Central memory CD8-positive, alpha-beta T cell (primary cell): ENCODE results near the gene OPTN.
"Not testable (repeated sequence)": the region's sequence is repeated elsewhere in the genome, so short reads cannot be mapped to it uniquely, and the experiment has no call there.

Experiments used
- ATAC-seq: fragments of 150-1000 bp; cut with Tn5 transposase; replicated peaks from 2 replicates; pipeline ENCODE4 v1.10.0; 2022; ENCODE audit warnings: mild to moderate bottlenecking, moderate FRiP score, moderate number of reproducible peaks; ENCODE audit not compliant: poor library complexity, severe bottlenecking; ENCODE audit errors: extremely low read depth
- DNase-seq, 2 donors: peaks; one replicate each; pipeline ENCODE4 v3.0.0; 2021; ENCODE audit warnings: low spot score in 2 of 2
- H3K27ac Mint-ChIP-seq: one replicate; pipeline ENCODE4 v1.8.0; 2022; ENCODE audit warnings: low read depth, mild to moderate bottlenecking, moderate library complexity, mixed read lengths
- H3K27me3 Mint-ChIP-seq: one replicate; pipeline ENCODE4 v1.8.0; 2022; ENCODE audit warnings: mixed read lengths
- H3K36me3 Mint-ChIP-seq: one replicate; pipeline ENCODE4 v1.8.0; 2022; ENCODE audit warnings: mild to moderate bottlenecking, moderate library complexity, mixed read lengths; ENCODE audit not compliant: insufficient read depth
- H3K4me1 Mint-ChIP-seq: one replicate; pipeline ENCODE4 v1.8.0; 2022; ENCODE audit warnings: mixed read lengths
- H3K4me3 Mint-ChIP-seq: one replicate; pipeline ENCODE4 v1.8.0; 2022; ENCODE audit warnings: mild to moderate bottlenecking, moderate library complexity, mixed read lengths
- H3K9me3 Mint-ChIP-seq: one replicate; pipeline ENCODE4 v1.8.0; 2022; ENCODE audit warnings: mixed read lengths

OPTN gene

GRCh38 chr10:13147161-13147560 lies 47.2 kb downstream of the OPTN start:
- Mint-ChIP-seq H3K27me3 (no peaks in the 10 kb centered on the region), H3K9me3 (peaks cover 20% of the 10 kb centered on the region)

GRCh38 chr10:13152296-13152695 lies 52.3 kb downstream of the OPTN start:
- H3K27me3 Mint-ChIP-seq, result no peaks in the 10 kb centered on the region
- ATAC-seq (no peak), DNase-seq (no peak)
- no peaks in the 10 kb centered on the region for H3K36me3 Mint-ChIP-seq
- no peak overlapping the region for H3K27ac Mint-ChIP-seq
- H3K9me3 Mint-ChIP-seq, result peaks cover 6% of the 10 kb centered on the region
- no peaks in the 10 kb centered on the region for H3K4me1 Mint-ChIP-seq
- H3K4me3 Mint-ChIP-seq, result no peak overlapping the region

More at GRCh38 chr10:13147161-13147560, 47.2 kb downstream of the OPTN start:
- DNase-seq (no peak), ATAC-seq (no peak)
- Mint-ChIP-seq H3K36me3 (peaks cover 4% of the 10 kb centered on the region), H3K4me3 (no peak overlapping the region), H3K27ac (no peak overlapping the region), H3K4me1 (no peaks in the 10 kb centered on the region)

GRCh38 chr10:13155860-13156259 lies 55.9 kb downstream of the OPTN start:
- ATAC-seq, H3K36me3 Mint-ChIP-seq, H3K27me3 Mint-ChIP-seq: not testable (repeated sequence)

GRCh38 chr10:13158401-13158800 lies 58.4 kb downstream of the OPTN start:
- no peak for DNase-seq
- peaks cover 7% of the 10 kb centered on the region for H3K36me3 Mint-ChIP-seq
- peak overlapping the region; percentile 66 for H3K4me3 Mint-ChIP-seq
- H3K27ac Mint-ChIP-seq, result peak overlapping the region; percentile 70
- ATAC-seq, result no peak
- peaks cover 27% of the 10 kb centered on the region for H3K4me1 Mint-ChIP-seq
- no peaks in the 10 kb centered on the region for H3K27me3 Mint-ChIP-seq
- H3K9me3 Mint-ChIP-seq, result peaks cover 6% of the 10 kb centered on the region

More at GRCh38 chr10:13155860-13156259, 55.9 kb downstream of the OPTN start:
- H3K9me3 Mint-ChIP-seq, DNase-seq, H3K4me3 Mint-ChIP-seq, H3K27ac Mint-ChIP-seq: not testable (repeated sequence)
- peaks cover 11% of the 10 kb centered on the region for H3K4me1 Mint-ChIP-seq

GRCh38 chr10:13160934-13161856 lies 61.2 kb downstream of the OPTN start, which contains the start of gene MCM10:
MCM10 (plus strand) TSS chr10:13161558; CDS start chr10:13164203, 2,645 bp downstream.
- peak; percentile 95 to 96 for DNase-seq
- Mint-ChIP-seq H3K27ac (peak within 1 kb of the TSS; percentile 89), H3K27me3 (no peaks in the 10 kb centered on the region), H3K4me3 (peak within 1 kb of the TSS; percentile 87), H3K4me1 (peaks cover 27% of the 10 kb centered on the region), H3K36me3 (peaks cover 7% of the 10 kb centered on the region), H3K9me3 (no peaks in the 10 kb centered on the region)
- peak; percentile 100 for ATAC-seq

- H3K4me3 Mint-ChIP-seq, result peak overlapping the region; percentile 87
- H3K27ac Mint-ChIP-seq, result peak overlapping the region; percentile 89
- no peaks in the 10 kb centered on the region for H3K27me3 Mint-ChIP-seq
- peaks cover 7% of the 10 kb centered on the region for H3K36me3 Mint-ChIP-seq
- ATAC-seq (no peak), DNase-seq (no peak)
- H3K4me1 Mint-ChIP-seq, result peaks cover 27% of the 10 kb centered on the region
- H3K9me3 Mint-ChIP-seq, result no peaks in the 10 kb centered on the region
Observed at GRCh38 chr10:13161857-13162271, 61.9 kb downstream of the OPTN start.

GRCh38 chr10:13163859-13164258 lies 63.9 kb downstream of the OPTN start:
- Mint-ChIP-seq H3K36me3 (peaks cover 5% of the 10 kb centered on the region), H3K9me3 (no peaks in the 10 kb centered on the region), H3K27me3 (no peaks in the 10 kb centered on the region), H3K4me1 (peaks cover 27% of the 10 kb centered on the region), H3K4me3 (no peak overlapping the region), H3K27ac (no peak overlapping the region)
- DNase-seq, result no peak
- no peak for ATAC-seq

- Mint-ChIP-seq H3K27ac (no peak overlapping the region), H3K27me3 (no peaks in the 10 kb centered on the region), H3K4me3 (no peak overlapping the region), H3K36me3 (peaks cover 5% of the 10 kb centered on the region), H3K9me3 (no peaks in the 10 kb centered on the region), H3K4me1 (peaks cover 22% of the 10 kb centered on the region)
- ATAC-seq, result no peak
- DNase-seq, result no peak
Observed at GRCh38 chr10:13165177-13165576, 65.2 kb downstream of the OPTN start.

- no peak overlapping the region for H3K27ac Mint-ChIP-seq
Observed at GRCh38 chr10:13167568-13167967, 67.6 kb downstream of the OPTN start.

GRCh38 chr10:13168781-13169180 lies 68.8 kb downstream of the OPTN start:
- H3K9me3 Mint-ChIP-seq, result no peaks in the 10 kb centered on the region
- no peak overlapping the region for H3K27ac Mint-ChIP-seq
- no peaks in the 10 kb centered on the region for H3K27me3 Mint-ChIP-seq
- peaks cover under 1% of the 10 kb centered on the region for H3K36me3 Mint-ChIP-seq
- ATAC-seq (no peak), DNase-seq (no peak)
- no peaks in the 10 kb centered on the region for H3K4me1 Mint-ChIP-seq
- no peak overlapping the region for H3K4me3 Mint-ChIP-seq

More at GRCh38 chr10:13167568-13167967, 67.6 kb downstream of the OPTN start:
- no peaks in the 10 kb centered on the region for H3K27me3 Mint-ChIP-seq
- H3K9me3 Mint-ChIP-seq, result no peaks in the 10 kb centered on the region
- no peak for ATAC-seq
- no peak for DNase-seq
- H3K4me1 Mint-ChIP-seq, result no peaks in the 10 kb centered on the region
- no peaks in the 10 kb centered on the region for H3K36me3 Mint-ChIP-seq
- no peak overlapping the region for H3K4me3 Mint-ChIP-seq

- no peak for DNase-seq
- no peak overlapping the region for H3K4me3 Mint-ChIP-seq
- H3K27me3 Mint-ChIP-seq, result no peaks in the 10 kb centered on the region
- no peak for ATAC-seq
- no peaks in the 10 kb centered on the region for H3K4me1 Mint-ChIP-seq
- H3K27ac Mint-ChIP-seq, result no peak overlapping the region
- no peaks in the 10 kb centered on the region for H3K9me3 Mint-ChIP-seq
- peaks cover 1% of the 10 kb centered on the region for H3K36me3 Mint-ChIP-seq
Observed at GRCh38 chr10:13173616-13174015, 73.7 kb downstream of the OPTN start.

GRCh38 chr10:13180788-13181187 lies 80.8 kb downstream of the OPTN start:
- H3K27ac Mint-ChIP-seq, result no peak overlapping the region
- peaks cover 5% of the 10 kb centered on the region for H3K36me3 Mint-ChIP-seq
- ATAC-seq, result no peak
- no peaks in the 10 kb centered on the region for H3K27me3 Mint-ChIP-seq
- H3K9me3 Mint-ChIP-seq, result no peaks in the 10 kb centered on the region
- no peak for DNase-seq
- no peaks in the 10 kb centered on the region for H3K4me1 Mint-ChIP-seq
- no peak overlapping the region for H3K4me3 Mint-ChIP-seq

GRCh38 chr10:13182424-13182823 lies 82.5 kb downstream of the OPTN start:
- H3K4me3 Mint-ChIP-seq, result no peak overlapping the region
- H3K27ac Mint-ChIP-seq, result no peak overlapping the region
- peaks cover 5% of the 10 kb centered on the region for H3K36me3 Mint-ChIP-seq
- no peaks in the 10 kb centered on the region for H3K27me3 Mint-ChIP-seq
- DNase-seq (no peak), ATAC-seq (no peak)
- no peaks in the 10 kb centered on the region for H3K4me1 Mint-ChIP-seq
- no peaks in the 10 kb centered on the region for H3K9me3 Mint-ChIP-seq
